ENCODE data around the gene XCL1.
"Not testable (repeated sequence)": the region's sequence is repeated elsewhere in the genome, so short reads cannot be mapped to it uniquely, and the experiment has no call there.

The XCL1 gene

GRCh38 chr1:168568346-168568745 is 8.1 kb upstream of the XCL1 start:
- no peak for DNase-seq

GRCh38 chr1:168570652-168571051 is 5.8 kb upstream of the XCL1 start:
- DNase-seq = no peak

- no peak for DNase-seq
Measured at GRCh38 chr1:168572633-168573032, 3.8 kb upstream of the XCL1 start.

- DNase-seq = not testable (repeated sequence)
Measured at GRCh38 chr1:168574234-168574633, 2.2 kb upstream of the XCL1 start.

GRCh38 chr1:168578531-168579185 is 2.3 kb downstream of the XCL1 start:
- DNase-seq = not testable (repeated sequence)

GRCh38 chr1:168580290-168580689 is 3.9 kb downstream of the XCL1 start:
- DNase-seq = not testable (repeated sequence)

GRCh38 chr1:168580991-168581390 is 4.6 kb downstream of the XCL1 start:
- not testable (repeated sequence) for DNase-seq

GRCh38 chr1:168581817-168582572 is 5.6 kb downstream of the XCL1 start:
- DNase-seq = no peak

- DNase-seq = no peak
Measured at GRCh38 chr1:168582688-168583336, 6.4 kb downstream of the XCL1 start.

GRCh38 chr1:168583571-168583970 is 7.2 kb downstream of the XCL1 start:
- DNase-seq = no peak

GRCh38 chr1:168585191-168585590 is 8.8 kb downstream of the XCL1 start:
- no peak for DNase-seq

GRCh38 chr1:168585937-168586336 is 9.5 kb downstream of the XCL1 start:
- no peak for DNase-seq

GRCh38 chr1:168589167-168589566 is 12.8 kb downstream of the XCL1 start:
- no peak for DNase-seq

GRCh38 chr1:168591066-168591465 is 14.7 kb downstream of the XCL1 start:
- DNase-seq = no peak

- no peak for DNase-seq
Measured at GRCh38 chr1:168591641-168592250, 15.3 kb downstream of the XCL1 start.

- not testable (repeated sequence) for DNase-seq
Measured at GRCh38 chr1:168595403-168595802, 19.0 kb downstream of the XCL1 start.

GRCh38 chr1:168598125-168598524 is 21.7 kb downstream of the XCL1 start:
- no peak for DNase-seq

- no peak for DNase-seq
Measured at GRCh38 chr1:168598892-168599291, 22.5 kb downstream of the XCL1 start.

- no peak for DNase-seq
Measured at GRCh38 chr1:168599641-168600040, 23.2 kb downstream of the XCL1 start.

- DNase-seq = no peak
Measured at GRCh38 chr1:168601051-168601450, 24.6 kb downstream of the XCL1 start.

- DNase-seq = peak; percentile 85
Measured at GRCh38 chr1:168603501-168604110, 27.2 kb downstream of the XCL1 start.

GRCh38 chr1:168605443-168605842 is 29.0 kb downstream of the XCL1 start:
- no peak for DNase-seq

- DNase-seq = no peak
Measured at GRCh38 chr1:168606096-168606495, 29.7 kb downstream of the XCL1 start.
